Type B pancreatic cell (in vitro differentiated cells): ENCODE measurements around the gene SIAH1. TPM values are rescaled to one million over a fixed set of nuclear protein-coding genes. Genes with fewer than 3 reads are reported as not detected.

Experiments
- DNase-seq: peaks from one replicate; pipeline ENCODE4 v3.0.0; 2021; ENCODE audit warnings: mixed read lengths; ENCODE audit not compliant: unreplicated experiment; ENCODE audit errors: extremely low spot score
- H3K27ac Mint-ChIP-seq: 2 replicates; pipeline ENCODE4 v1.8.0; 2021; ENCODE audit warnings: mild to moderate bottlenecking, mixed read lengths
- H3K27me3 Mint-ChIP-seq: 2 replicates; pipeline ENCODE4 v1.8.0; 2021; ENCODE audit warnings: mixed read lengths
- H3K36me3 Mint-ChIP-seq: 2 replicates; pipeline ENCODE4 v1.8.0; 2021; ENCODE audit warnings: mixed read lengths
- H3K4me1 Mint-ChIP-seq: one replicate; pipeline ENCODE4 v1.8.0; 2021; ENCODE audit warnings: mixed read lengths; ENCODE audit not compliant: unreplicated experiment
- H3K4me3 Mint-ChIP-seq: 2 replicates; pipeline ENCODE4 v1.8.0; 2021; ENCODE audit warnings: mild to moderate bottlenecking, mixed read lengths
- H3K9me3 Mint-ChIP-seq: 2 replicates; pipeline ENCODE4 v1.8.0; 2021; ENCODE audit warnings: mixed read lengths
- total RNA-seq: library from RNA; stranded (reverse); gene quantifications from 2 replicates; pipeline ENCODE4 v1.2.1, GENCODE V29; 2021; ENCODE audit warnings: low replicate concordance
- TF ChIP-seq, protein P1 (sequence below): fragments of 200-600 bp; sonication (generic); conservative IDR thresholded peaks from 2 replicates; pipeline ENCODE4 v1.5.0; 2021; ENCODE audit warnings: antibody characterized with exemption, mild to moderate bottlenecking

SIAH1 gene
- total RNA-seq, 1 donor from 2014 or later: 26.8 TPM

DNA sequence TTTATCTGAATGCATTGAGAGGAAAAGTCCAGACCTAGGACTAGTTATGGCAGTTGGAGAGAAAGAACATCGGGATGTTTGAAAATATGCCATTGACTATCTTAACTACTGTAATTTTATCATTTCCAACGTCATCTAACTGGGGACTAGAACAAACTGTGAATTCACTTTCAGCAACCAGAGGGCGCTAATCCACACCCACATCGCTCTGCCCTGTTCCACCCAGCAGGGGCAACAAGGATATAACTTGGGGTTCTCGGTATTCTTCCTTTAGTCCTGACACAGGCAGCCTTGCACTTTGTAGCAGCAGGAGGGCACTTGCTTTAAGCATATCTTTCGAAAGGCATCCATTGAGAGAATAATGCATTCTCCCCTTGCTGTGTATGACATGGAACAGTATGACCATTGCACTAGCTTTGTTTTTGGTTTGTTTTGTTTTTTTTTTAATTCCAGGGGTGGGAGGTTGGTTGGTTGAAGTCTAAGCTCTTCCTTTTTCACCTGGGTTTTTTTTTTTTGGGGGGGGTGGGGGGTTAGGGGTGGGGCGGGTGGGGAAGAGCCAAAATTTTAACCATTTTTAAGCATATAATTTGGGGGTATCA, 31.5 kb downstream of the SIAH1 start:
- Mint-ChIP-seq H3K9me3 (no peaks in the 10 kb centered on the region), H3K27me3 (no peaks in the 10 kb centered on the region), H3K4me3 (no peak overlapping the region), H3K36me3 (peaks cover 37% of the 10 kb centered on the region), H3K4me1 (peaks cover 5% of the 10 kb centered on the region), H3K27ac (peak overlapping the region; percentile 80)
- TF ChIP-seq, protein P1, sequence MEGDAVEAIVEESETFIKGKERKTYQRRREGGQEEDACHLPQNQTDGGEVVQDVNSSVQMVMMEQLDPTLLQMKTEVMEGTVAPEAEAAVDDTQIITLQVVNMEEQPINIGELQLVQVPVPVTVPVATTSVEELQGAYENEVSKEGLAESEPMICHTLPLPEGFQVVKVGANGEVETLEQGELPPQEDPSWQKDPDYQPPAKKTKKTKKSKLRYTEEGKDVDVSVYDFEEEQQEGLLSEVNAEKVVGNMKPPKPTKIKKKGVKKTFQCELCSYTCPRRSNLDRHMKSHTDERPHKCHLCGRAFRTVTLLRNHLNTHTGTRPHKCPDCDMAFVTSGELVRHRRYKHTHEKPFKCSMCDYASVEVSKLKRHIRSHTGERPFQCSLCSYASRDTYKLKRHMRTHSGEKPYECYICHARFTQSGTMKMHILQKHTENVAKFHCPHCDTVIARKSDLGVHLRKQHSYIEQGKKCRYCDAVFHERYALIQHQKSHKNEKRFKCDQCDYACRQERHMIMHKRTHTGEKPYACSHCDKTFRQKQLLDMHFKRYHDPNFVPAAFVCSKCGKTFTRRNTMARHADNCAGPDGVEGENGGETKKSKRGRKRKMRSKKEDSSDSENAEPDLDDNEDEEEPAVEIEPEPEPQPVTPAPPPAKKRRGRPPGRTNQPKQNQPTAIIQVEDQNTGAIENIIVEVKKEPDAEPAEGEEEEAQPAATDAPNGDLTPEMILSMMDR: peak; percentile 88
- DNase-seq: no peak

- Mint-ChIP-seq H3K27me3 (no peaks in the 10 kb centered on the region), H3K27ac (no peak overlapping the region), H3K36me3 (peaks cover 34% of the 10 kb centered on the region), H3K4me3 (no peak overlapping the region), H3K9me3 (no peaks in the 10 kb centered on the region), H3K4me1 (peaks cover 5% of the 10 kb centered on the region)
- TF ChIP-seq, protein P1: no peak
- DNase-seq: no peak
These were observed 32.4 kb downstream of the SIAH1 start for GRCh38 chr16:48352648-48353390.

DNA sequence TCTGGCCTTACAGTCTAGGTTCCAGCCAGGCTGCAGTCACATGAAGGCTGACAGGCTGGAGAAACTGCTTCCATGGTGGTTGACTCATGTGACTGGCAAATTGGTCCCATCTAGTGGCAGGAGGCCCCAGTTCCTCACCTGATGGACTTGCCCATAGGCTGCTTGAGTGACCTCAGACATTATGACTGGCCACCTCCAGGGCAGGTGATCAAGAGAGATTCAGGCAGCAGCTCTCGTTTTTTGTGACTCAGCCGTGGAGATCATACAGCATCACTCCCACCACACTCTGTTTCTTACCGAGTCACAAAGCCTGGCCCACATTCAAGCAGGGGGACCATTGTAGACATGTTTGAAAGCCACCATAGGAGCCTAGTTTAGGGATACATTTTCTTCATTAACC, 34.5 kb downstream of the SIAH1 start:
- TF ChIP-seq, protein P1: no peak
- H3K4me1 Mint-ChIP-seq: peaks cover 5% of the 10 kb centered on the region
- H3K36me3 Mint-ChIP-seq: peaks cover 28% of the 10 kb centered on the region
- H3K27me3 Mint-ChIP-seq: no peaks in the 10 kb centered on the region
- no peak overlapping the region for H3K4me3 Mint-ChIP-seq
- DNase-seq: no peak
- H3K27ac Mint-ChIP-seq: no peak overlapping the region
- no peaks in the 10 kb centered on the region for H3K9me3 Mint-ChIP-seq

DNA sequence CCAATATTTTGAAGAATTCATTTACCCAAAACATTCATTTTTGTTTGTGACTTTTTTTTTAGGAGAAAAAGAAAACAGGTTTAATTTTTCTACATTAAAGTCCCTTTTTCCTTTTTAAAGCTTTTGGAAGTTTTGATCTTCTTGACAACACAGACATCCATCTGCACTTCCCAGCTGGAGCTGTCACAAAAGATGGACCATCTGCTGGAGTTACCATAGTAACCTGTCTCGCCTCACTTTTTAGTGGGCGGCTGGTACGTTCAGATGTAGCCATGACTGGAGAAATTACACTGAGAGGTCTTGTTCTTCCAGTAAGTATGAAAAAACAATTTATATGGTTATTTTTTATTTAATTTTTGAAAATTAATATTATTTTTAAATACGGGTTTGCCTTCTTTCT, 37.2 kb downstream of the SIAH1 start:
- Mint-ChIP-seq H3K4me1 (no peaks in the 10 kb centered on the region), H3K4me3 (no peak overlapping the region), H3K27ac (no peak overlapping the region), H3K36me3 (peaks cover 21% of the 10 kb centered on the region), H3K27me3 (no peaks in the 10 kb centered on the region), H3K9me3 (no peaks in the 10 kb centered on the region)
- TF ChIP-seq, protein P1: no peak
- DNase-seq: no peak

- DNase-seq: no peak
- peaks cover 19% of the 10 kb centered on the region for H3K36me3 Mint-ChIP-seq
- no peaks in the 10 kb centered on the region for H3K4me1 Mint-ChIP-seq
- H3K9me3 Mint-ChIP-seq: no peaks in the 10 kb centered on the region
- TF ChIP-seq, protein P1: no peak
- no peak overlapping the region for H3K4me3 Mint-ChIP-seq
- no peaks in the 10 kb centered on the region for H3K27me3 Mint-ChIP-seq
- no peak overlapping the region for H3K27ac Mint-ChIP-seq
These were observed 37.9 kb downstream of the SIAH1 start for GRCh38 chr16:48347191-48347865.
